ENCODE results near the gene MOBP.

- TF ChIP-seq, protein P1, sequence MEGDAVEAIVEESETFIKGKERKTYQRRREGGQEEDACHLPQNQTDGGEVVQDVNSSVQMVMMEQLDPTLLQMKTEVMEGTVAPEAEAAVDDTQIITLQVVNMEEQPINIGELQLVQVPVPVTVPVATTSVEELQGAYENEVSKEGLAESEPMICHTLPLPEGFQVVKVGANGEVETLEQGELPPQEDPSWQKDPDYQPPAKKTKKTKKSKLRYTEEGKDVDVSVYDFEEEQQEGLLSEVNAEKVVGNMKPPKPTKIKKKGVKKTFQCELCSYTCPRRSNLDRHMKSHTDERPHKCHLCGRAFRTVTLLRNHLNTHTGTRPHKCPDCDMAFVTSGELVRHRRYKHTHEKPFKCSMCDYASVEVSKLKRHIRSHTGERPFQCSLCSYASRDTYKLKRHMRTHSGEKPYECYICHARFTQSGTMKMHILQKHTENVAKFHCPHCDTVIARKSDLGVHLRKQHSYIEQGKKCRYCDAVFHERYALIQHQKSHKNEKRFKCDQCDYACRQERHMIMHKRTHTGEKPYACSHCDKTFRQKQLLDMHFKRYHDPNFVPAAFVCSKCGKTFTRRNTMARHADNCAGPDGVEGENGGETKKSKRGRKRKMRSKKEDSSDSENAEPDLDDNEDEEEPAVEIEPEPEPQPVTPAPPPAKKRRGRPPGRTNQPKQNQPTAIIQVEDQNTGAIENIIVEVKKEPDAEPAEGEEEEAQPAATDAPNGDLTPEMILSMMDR (conservative IDR thresholded peaks at IDR 0.05; ENCODE audit: low read depth in 2 of 2), result no peak
- TF ChIP-seq EZH2 (IDR thresholded peaks at IDR 0.05; ENCODE audit: low read depth, unreplicated experiment) (no peak), EZH2phosphoT487 (IDR thresholded peaks at IDR 0.05; ENCODE audit: unreplicated experiment) (no peak), POLR2AphosphoS5 (IDR thresholded peaks at IDR 0.05; ENCODE audit: low read depth) (no peak), NANOG (IDR thresholded peaks at IDR 0.05; ENCODE audit: borderline replicate concordance) (no peak)
Observed at GRCh38 chr3:39524107-39524506, 56.6 kb downstream of the MOBP start.
